Stimulated activated CD4-positive, alpha-beta T cell treated with anti-CD3 and anti-CD28 coated beads, Interleukin-15, amount 100 ng/mL, for 24 hours (primary cell): Measurements from ENCODE around the gene SIPA1.

ENCODE experiments used
- DNase-seq: peaks from one replicate; pipeline ENCODE4 v3.0.0-alpha.2; 2020

SIPA1 gene

GRCh38 chr11:65607614-65608426, 30.1 kb upstream of the SIPA1 start:
- no peak for DNase-seq

- no peak for DNase-seq
Observed at GRCh38 chr11:65609229-65609628, 28.7 kb upstream of the SIPA1 start.

GRCh38 chr11:65609665-65610064, 28.2 kb upstream of the SIPA1 start:
- DNase-seq: no peak

- DNase-seq: no peak
Observed at GRCh38 chr11:65610404-65610803, 27.5 kb upstream of the SIPA1 start.

GRCh38 chr11:65611028-65611757, 26.7 kb upstream of the SIPA1 start:
- DNase-seq: no peak

GRCh38 chr11:65611758-65612603, 25.9 kb upstream of the SIPA1 start:
- DNase-seq: no peak

- DNase-seq: no peak
Observed at GRCh38 chr11:65612691-65613090, 25.2 kb upstream of the SIPA1 start.

GRCh38 chr11:65613091-65613928, 24.6 kb upstream of the SIPA1 start:
- peak; percentile 34 for DNase-seq

- DNase-seq: peak; percentile 100
Observed at GRCh38 chr11:65615229-65615949, 22.5 kb upstream of the SIPA1 start, which contains the start of gene PCNX3. PCNX3 (plus strand) TSS chr11:65615776; CDS start chr11:65616312, 536 bp downstream.

- peak; percentile 77 for DNase-seq
Observed at GRCh38 chr11:65615950-65616574, 21.8 kb upstream of the SIPA1 start.

GRCh38 chr11:65616575-65617001, 21.3 kb upstream of the SIPA1 start:
- DNase-seq: peak; percentile 37

GRCh38 chr11:65617136-65617850, 20.6 kb upstream of the SIPA1 start:
- no peak for DNase-seq

GRCh38 chr11:65617990-65618751, 19.7 kb upstream of the SIPA1 start:
- DNase-seq: no peak

- DNase-seq: no peak
Observed at GRCh38 chr11:65618763-65619162, 19.1 kb upstream of the SIPA1 start.

- no peak for DNase-seq
Observed at GRCh38 chr11:65619281-65619928, 18.5 kb upstream of the SIPA1 start.

- no peak for DNase-seq
Observed at GRCh38 chr11:65620666-65621065, 17.2 kb upstream of the SIPA1 start.

GRCh38 chr11:65621460-65621859, 16.4 kb upstream of the SIPA1 start:
- DNase-seq: no peak

- DNase-seq: no peak
Observed at GRCh38 chr11:65622011-65622410, 15.9 kb upstream of the SIPA1 start.

GRCh38 chr11:65623177-65623576, 14.7 kb upstream of the SIPA1 start:
- DNase-seq: no peak
